Endothelial cell of umbilical vein (primary cell): ENCODE data around the gene GJB3. TPM values are rescaled to one million over a fixed set of nuclear protein-coding genes. Genes with fewer than 3 reads are reported as not detected.

ENCODE experiments used
- BruUV-seq: library from RNA; stranded (reverse); fragments of 400-500 nt; replicated peaks from 2 replicates; lab custom pipeline; 2021; lab: Mats Ljungman, UMichigan
- CTCF ChIA-PET: fragments of 300-600, 350-600 bp; sonication (Branson Sonifier 250); formaldehyde crosslinking; loops from one replicate; lab custom pipeline; 2021; ENCODE audit warnings: antibody characterized with exemption, inconsistent platforms; lab: Charles Lee
- POLR2A ChIA-PET: fragments of 300-600, 350-600 bp; sonication (Branson Sonifier 250); formaldehyde crosslinking; loops from one replicate; lab custom pipeline; 2021; ENCODE audit warnings: antibody characterized with exemption, inconsistent platforms; lab: Charles Lee
- DNase-seq: peaks from one replicate; pipeline ENCODE4 v3.0.0-alpha.2; 2011; ENCODE audit warnings: low read depth, low spot score
- FAIRE-seq: peaks from 2 replicates; lab custom pipeline; 2011; peaks lifted over from hg19 to GRCh38; lab: Jason Lieb, UNC
- H2AFZ ChIP-seq: 2 replicates; pipeline ENCODE4 v1.6.0; 2012; ENCODE audit warnings: low read depth, low read length, control low read depth, inconsistent platforms
- H3K27ac ChIP-seq: 2 replicates; pipeline ENCODE4 v1.5.1; 2011; ENCODE audit warnings: low read depth, mild to moderate bottlenecking, control low read depth, low read length, moderate library complexity; ENCODE audit not compliant: insufficient read depth
- H3K27me3 ChIP-seq, 2 experiments: 2 replicates each; pipeline versions ENCODE4 v1.6.0 to v1.6.1; 2011; ENCODE audit warnings: low read length in 2 of 2, mixed read lengths in 1 of 2; ENCODE audit not compliant: control insufficient read depth in 2 of 2, insufficient read depth in 2 of 2
- H3K36me3 ChIP-seq, 2 experiments: 2 replicates in 1 of 2; 3 replicates in 1 of 2; pipeline ENCODE4 v1.5.1; 2011; ENCODE audit warnings: low read length in 2 of 2, mild to moderate bottlenecking in 1 of 2, moderate library complexity in 1 of 2; ENCODE audit not compliant: control insufficient read depth in 2 of 2, insufficient read depth in 2 of 2; ENCODE audit errors: extremely low read depth in 1 of 2
- H3K4me1 ChIP-seq: 3 replicates; pipeline ENCODE4 v1.5.1; 2011; ENCODE audit warnings: mild to moderate bottlenecking, low read length; ENCODE audit not compliant: control insufficient read depth, insufficient read depth; ENCODE audit errors: extremely low read depth
- H3K4me2 ChIP-seq: 2 replicates; pipeline ENCODE4 v1.6.1; 2011; ENCODE audit warnings: low read length, control low read depth, mixed read lengths; ENCODE audit not compliant: insufficient read depth
- H3K4me3 ChIP-seq, 3 experiments: fragments of 200-600 bp in 1 of 3; sonication (generic), shearing (Covaris generic) in 1 of 3; replicated peaks in 1 of 3; 2 replicates each; pipeline ENCODE4 v1.5.1; 2011 to 2016; ENCODE audit warnings: control low read depth in 3 of 3, low read length in 3 of 3, mild to moderate bottlenecking in 2 of 3, inconsistent platforms in 1 of 3, low read depth in 1 of 3, moderate library complexity in 1 of 3; ENCODE audit not compliant: insufficient read depth in 1 of 3
- H3K79me2 ChIP-seq: 2 replicates; pipeline ENCODE4 v1.6.0; 2012; ENCODE audit warnings: low read length, inconsistent platforms; ENCODE audit not compliant: control insufficient read depth, insufficient read depth
- H3K9ac ChIP-seq: replicated peaks from 2 replicates; pipeline ENCODE3; 2011; ENCODE audit warnings: low read length, control low read depth; ENCODE audit not compliant: insufficient read depth; ENCODE audit errors: extremely low read depth
- H3K9me1 ChIP-seq: replicated peaks from 3 replicates; pipeline ENCODE4 v1.6.0; 2011; ENCODE audit warnings: mild to moderate bottlenecking, low read length; ENCODE audit not compliant: control insufficient read depth, insufficient read depth; ENCODE audit errors: extremely low read depth
- H3K9me3 ChIP-seq: replicated peaks from 2 replicates; pipeline ENCODE4 v1.5.1; 2012; ENCODE audit warnings: low read length, inconsistent platforms; ENCODE audit not compliant: control insufficient read depth, insufficient read depth
- H4K20me1 ChIP-seq: replicated peaks from 2 replicates; pipeline ENCODE3; 2011; ENCODE audit warnings: mild to moderate bottlenecking, low read length; ENCODE audit not compliant: control insufficient read depth, insufficient read depth; ENCODE audit errors: extremely low read depth
- CTCF ChIP-seq, 2 donors: IDR thresholded peaks; 1 replicate in 1 of 2; 2 replicates in 1 of 2; pipeline ENCODE4 v1.5.1; 2011; ENCODE audit warnings: low read length in 2 of 2, mild to moderate bottlenecking in 2 of 2, moderate library complexity in 2 of 2, control low read depth in 1 of 2, inconsistent platforms in 1 of 2, low read depth in 1 of 2; ENCODE audit not compliant: insufficient read depth in 1 of 2; ENCODE audit errors: extremely low read depth in 1 of 2
- EZH2 ChIP-seq: IDR thresholded peaks from 2 replicates; pipeline ENCODE4 v1.6.1; 2012; ENCODE audit warnings: borderline replicate concordance, low read depth, mild to moderate bottlenecking, moderate library complexity, low read length, inconsistent platforms; ENCODE audit not compliant: severe bottlenecking
- FOS ChIP-seq: IDR thresholded peaks from 2 replicates; pipeline ENCODE4 v1.6.1; 2011; ENCODE audit warnings: mild to moderate bottlenecking, low read length, moderate library complexity, borderline replicate concordance; ENCODE audit not compliant: insufficient read depth
- GATA2 ChIP-seq: IDR thresholded peaks from 2 replicates; pipeline ENCODE4 v1.7.0; 2011; ENCODE audit warnings: low read depth, mild to moderate bottlenecking, moderate library complexity, mixed read lengths, low read length; ENCODE audit not compliant: insufficient read length, insufficient read depth
- JUN ChIP-seq: IDR thresholded peaks from 2 replicates; pipeline ENCODE4 v1.6.1; 2011; ENCODE audit warnings: borderline replicate concordance, low read depth; ENCODE audit not compliant: insufficient read length, insufficient read depth
- MAX ChIP-seq: IDR thresholded peaks from 2 replicates; pipeline ENCODE4 v1.6.1; 2011; ENCODE audit not compliant: insufficient read depth, insufficient read length
- MYC ChIP-seq: IDR thresholded peaks from one replicate; pipeline ENCODE4 v1.6.1; 2011; ENCODE audit warnings: mild to moderate bottlenecking, low read depth, low read length
- POLR2A ChIP-seq: IDR thresholded peaks from 2 replicates; pipeline ENCODE4 v1.6.1; 2012; ENCODE audit warnings: low read depth, mild to moderate bottlenecking, control low read depth, low read length
- POLR2AphosphoS5 ChIP-seq: IDR thresholded peaks from 2 replicates; pipeline ENCODE4 v1.6.1; 2012; ENCODE audit warnings: low read depth, mild to moderate bottlenecking, control low read depth, low read length, moderate library complexity; ENCODE audit not compliant: insufficient read depth
- dilution Hi-C: fragments of 300-500 bp; cut with MboI; formaldehyde crosslinking; loops from one replicate; pipeline ENCODE4 v1.15.0; 2019; ENCODE audit warnings: low sequenced_read_pairs; ENCODE audit not compliant: extremely low pct_ligation_motif_present
- intact Hi-C: fragments of 100-400 bp; cut with micrococcal nuclease; formaldehyde crosslinking; loops from one replicate; pipeline ENCODE4 v1.10.0; 2022
- polyA plus RNA-seq, 4 experiments: library from polyadenylated mRNA; depleted of rRNA in 3 of 4; stranded (reverse) in 3 of 4; unstranded in 1 of 4; fragments of >200 nt; gene quantifications; 2 replicates each; pipeline versions ENCODE4 v1.2.1 to v1.2.3, GENCODE V29; 2011 to 2012; ENCODE audit warnings: missing spikeins in 1 of 4
- total RNA-seq: library from RNA; stranded (reverse); gene quantifications from 2 replicates; pipeline ENCODE4 v1.2.3, GENCODE V29; 2021

GJB3 gene
- total and polyA plus RNA-seq, 2 donors (not counting 3 experiments of a cell fraction or from before 2014, with no cell fraction given) = not detected

- BruUV-seq = no TSS peak
- H3K9me1 ChIP-seq = no peaks in the 10 kb centered on the region
- H3K4me1 ChIP-seq = peaks cover 2% of the 10 kb centered on the region
- H2AFZ ChIP-seq = no peak overlapping the region
- CTCF ChIA-PET = interaction anchor here (1.0 kb wide), 1 partner anchor 17 kb away, joined by 3 read pairs; no protein-coding TSS in a partner anchor
- no peaks in the 10 kb centered on the region for H3K79me2 ChIP-seq
- H3K9me3 ChIP-seq = no peaks in the 10 kb centered on the region
- no peak for FAIRE-seq
- no peak overlapping the region for H3K9ac ChIP-seq
- TF ChIP-seq CTCF (IDR thresholded peaks at IDR 0.05; ENCODE audit: extremely low read depth in 1 of 2, insufficient read depth in 1 of 2, low read depth in 1 of 2, low read length in 2 of 2) (no peak), FOS (no peak), GATA2 (no peak), MAX (no peak), EZH2 (no peak), POLR2AphosphoS5 (no peak), POLR2A (no peak), JUN (no peak), MYC (no peak)
- no peaks in the 10 kb centered on the region for H3K36me3 ChIP-seq
- no peak for DNase-seq
- H3K4me2 ChIP-seq = no peak overlapping the region
- POLR2A ChIA-PET = no interaction called here
- no peak overlapping the region for H3K27ac ChIP-seq
- dilution Hi-C loops (no loop called here), intact Hi-C loops (no loop called here)
- no peaks in the 10 kb centered on the region for H4K20me1 ChIP-seq
- H3K4me3 ChIP-seq = no peak overlapping the region
- no peaks in the 10 kb centered on the region for H3K27me3 ChIP-seq
Measured at GRCh38 chr1:34833711-34834110, 52.7 kb downstream of the GJB3 start.

Other genes starting within 250 kb of the GJB3 start
- not detected in 2 replicates for gene GJB5, start 26.2 kb upstream of the GJB3 start, total RNA-seq
- not detected in 2 replicates for gene GJB5, start 26.2 kb upstream of the GJB3 start, polyA plus RNA-seq
- not detected in 2 replicates for gene GJB4, start 21.5 kb upstream of the GJB3 start, total RNA-seq
- not detected in 2 replicates for gene GJB4, start 21.5 kb upstream of the GJB3 start, polyA plus RNA-seq
- gene GJA4, start 11.8 kb downstream of the GJB3 start, total RNA-seq = 22.1 TPM in 2 replicates
- 175 and 265 TPM in 2 replicates for gene GJA4, start 11.8 kb downstream of the GJB3 start, polyA plus RNA-seq
- 54.7 and 66.2 TPM in 2 replicates for gene SMIM12, start 78.5 kb downstream of the GJB3 start, total RNA-seq
- gene SMIM12, start 78.5 kb downstream of the GJB3 start, polyA plus RNA-seq = 85.9 TPM in 2 replicates
- 0.12 and 0.20 TPM in 2 replicates for gene DLGAP3, start 148.4 kb downstream of the GJB3 start, total RNA-seq
- gene DLGAP3, start 148.4 kb downstream of the GJB3 start, polyA plus RNA-seq = 0.03 and 0.04 TPM in 2 replicates
- 18.7 and 19.1 TPM in 2 replicates for gene TMEM35B, start 204.1 kb downstream of the GJB3 start, total RNA-seq
- 40.5 and 46.2 TPM in 2 replicates for gene TMEM35B, start 204.1 kb downstream of the GJB3 start, polyA plus RNA-seq